K562 treated with DMSO at 1 percent for 12 hours (cell line): ENCODE data around the gene OR8B8. TPM values are rescaled to one million over a fixed set of nuclear protein-coding genes. Genes with fewer than 3 reads are reported as not detected.

ENCODE experiments used
- total RNA-seq: library from RNA; unstranded; fragments of 300-600 nt; gene quantifications from 2 replicates; pipeline ENCODE4 v1.2.3, GENCODE V29; 2022; ENCODE audit not compliant: insufficient read depth

OR8B8 gene, protein sequence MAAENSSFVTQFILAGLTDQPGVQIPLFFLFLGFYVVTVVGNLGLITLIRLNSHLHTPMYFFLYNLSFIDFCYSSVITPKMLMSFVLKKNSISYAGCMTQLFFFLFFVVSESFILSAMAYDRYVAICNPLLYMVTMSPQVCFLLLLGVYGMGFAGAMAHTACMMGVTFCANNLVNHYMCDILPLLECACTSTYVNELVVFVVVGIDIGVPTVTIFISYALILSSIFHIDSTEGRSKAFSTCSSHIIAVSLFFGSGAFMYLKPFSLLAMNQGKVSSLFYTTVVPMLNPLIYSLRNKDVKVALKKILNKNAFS
- not detected in 2 replicates for total RNA-seq

DNA sequence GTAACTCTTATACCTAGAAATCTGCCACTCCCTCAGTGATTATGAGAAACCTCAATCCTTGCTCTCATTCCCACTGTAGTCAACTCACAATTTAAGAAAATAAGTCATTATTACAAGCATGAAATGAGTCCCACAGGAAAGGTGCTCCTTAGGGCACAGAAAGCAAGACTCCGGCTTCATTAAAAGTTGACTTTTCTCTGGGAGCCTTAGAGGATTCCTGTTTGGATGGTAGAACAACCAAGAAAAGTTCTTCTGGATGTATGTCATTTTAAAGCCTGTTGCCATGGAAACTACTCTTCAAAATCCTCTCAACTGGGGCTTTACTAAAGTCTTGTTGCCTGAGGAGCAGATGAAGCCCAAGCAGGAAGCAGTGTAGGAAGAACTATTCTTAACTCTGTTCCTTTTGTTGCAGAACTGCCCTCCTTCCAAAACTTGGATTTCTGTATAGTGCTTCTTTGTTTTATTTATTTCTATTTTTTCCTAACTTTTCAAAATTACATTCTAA, at the start of gene OR8B8:
TSS of gene OR8B8 (minus strand) at position 51 of the 505 bp plus-strand sequence. CDS start 4,611 bp downstream, outside the sequence.

DNA sequence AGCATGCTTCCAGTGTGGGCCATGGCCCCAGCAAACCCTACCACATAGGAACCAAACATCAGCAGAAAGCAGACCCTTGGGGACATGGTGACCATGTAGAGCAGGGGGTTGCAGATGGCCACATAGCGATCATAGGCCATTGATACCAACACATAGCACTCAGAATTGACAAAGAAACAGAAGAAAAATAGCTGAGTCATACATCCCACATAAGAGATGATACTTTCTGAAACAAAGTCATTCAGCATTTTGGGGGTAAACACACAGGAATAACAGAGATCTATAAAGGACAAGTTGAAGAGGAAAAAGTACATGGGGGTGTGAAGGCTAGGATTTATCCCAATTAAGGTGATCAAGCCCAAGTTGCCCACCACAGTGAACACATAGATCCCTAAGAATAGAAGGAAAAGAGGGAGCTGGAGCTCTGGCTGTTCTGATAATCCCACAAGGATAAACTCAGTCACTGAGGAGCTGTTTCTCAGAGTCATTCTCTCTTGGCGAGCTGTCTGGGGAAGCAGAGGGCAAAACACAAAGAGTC, 21.0 kb downstream of the OR8B8 start, which contains the start of gene OR8B4:
TSS of gene OR8B4 (minus strand) at position 488 of the 538 bp plus-strand sequence. CDS start at position 488, 0 bp downstream.

DNA sequence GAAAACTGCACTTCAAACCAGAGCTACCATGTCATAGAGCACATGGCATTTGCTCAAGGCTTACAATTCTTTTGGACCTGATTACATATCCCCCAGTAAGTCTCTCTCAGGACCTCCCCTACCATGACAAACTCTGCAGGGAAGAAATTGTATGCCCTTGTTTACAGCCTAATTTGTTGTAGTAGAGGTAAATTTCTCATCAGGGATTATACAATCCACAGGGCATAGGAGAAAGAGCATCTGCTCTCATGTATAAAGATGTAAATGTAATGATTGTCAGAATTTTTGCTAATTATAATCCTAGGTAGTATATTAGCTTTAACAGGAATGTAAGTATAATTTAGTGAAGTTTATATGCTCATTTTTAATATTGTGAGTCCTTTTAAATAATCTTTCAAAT, 46.6 kb downstream of the OR8B8 start, which contains the start of gene OR8B3:
TSS of gene OR8B3 (minus strand) at position 101 of the 400 bp plus-strand sequence. CDS start 1,673 bp downstream, outside the sequence.

Other genes starting within 250 kb of the OR8B8 start
- not detected in 2 replicates for gene OR8G1, start 204.6 kb downstream of the OR8B8 start, total RNA-seq
- gene OR8G5, start 189.3 kb downstream of the OR8B8 start, total RNA-seq = 0.98 and 3.2 TPM in 2 replicates
- 0.81 TPM in 1 of 2 replicates, not detected in the other for gene OR8D1, start 131.7 kb downstream of the OR8B8 start, total RNA-seq
- gene OR8D2, start 125.5 kb downstream of the OR8B8 start, total RNA-seq = not detected in 2 replicates
- gene OR8B2, start 61.2 kb downstream of the OR8B8 start, total RNA-seq = not detected in 2 replicates
- not detected in 2 replicates for gene OR8B3, start 46.7 kb downstream of the OR8B8 start, total RNA-seq
- not detected in 2 replicates for gene OR8B4, start 20.8 kb downstream of the OR8B8 start, total RNA-seq
- gene OR8B12, start 98.0 kb upstream of the OR8B8 start, total RNA-seq = not detected in 2 replicates
- 0.19 and 0.20 TPM in 2 replicates for gene OR8A1, start 124.3 kb upstream of the OR8B8 start, total RNA-seq
- gene PANX3, start 165.7 kb upstream of the OR8B8 start, total RNA-seq = 0.88 and 1.4 TPM in 2 replicates
- gene TBRG1, start 177.2 kb upstream of the OR8B8 start, total RNA-seq = 14.3 and 38.0 TPM in 2 replicates
- gene SIAE, start 228.0 kb upstream of the OR8B8 start, total RNA-seq = 1.3 and 3.1 TPM in 2 replicates
- 5.3 and 8.6 TPM in 2 replicates for gene SPA17, start 228.2 kb upstream of the OR8B8 start, total RNA-seq